Hematopoietic multipotent progenitor cell treated with erythropoietin and hydrocortisone succinate and interleukin-3 and kit ligand, for 15 days (in vitro differentiated cells): ENCODE data around the gene AUP1.

Experiments
- DNase-seq: peaks from one replicate; pipeline ENCODE4 v3.0.0-alpha.2; 2015; ENCODE audit warnings: low spot score

The AUP1 gene

DNA sequence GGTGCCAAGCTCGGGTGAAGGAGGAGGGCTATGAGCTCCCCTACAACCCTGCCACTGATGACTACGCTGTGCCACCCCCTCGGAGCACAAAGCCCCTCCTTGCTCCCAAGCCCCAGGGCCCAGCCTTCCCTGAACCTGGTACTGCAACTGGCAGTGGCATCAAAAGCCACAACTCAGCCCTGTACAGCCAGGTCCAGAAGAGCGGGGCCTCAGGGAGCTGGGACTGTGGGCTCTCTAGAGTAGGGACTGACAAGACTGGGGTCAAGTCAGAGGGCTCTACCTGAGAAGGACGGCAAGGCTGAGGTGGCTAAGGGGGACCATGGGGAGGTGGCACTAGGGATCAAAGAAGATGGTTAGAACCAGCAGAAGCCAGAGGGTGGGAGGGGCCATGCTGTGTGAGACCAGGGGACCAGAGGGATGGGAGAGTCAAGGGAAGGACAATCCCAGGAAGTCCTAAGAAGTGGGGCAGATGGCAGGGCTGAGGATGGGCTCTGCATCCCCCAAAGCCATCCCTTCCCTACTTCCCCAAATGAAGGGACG, 27.4 kb upstream of the AUP1 start:
- no peak for DNase-seq

DNA sequence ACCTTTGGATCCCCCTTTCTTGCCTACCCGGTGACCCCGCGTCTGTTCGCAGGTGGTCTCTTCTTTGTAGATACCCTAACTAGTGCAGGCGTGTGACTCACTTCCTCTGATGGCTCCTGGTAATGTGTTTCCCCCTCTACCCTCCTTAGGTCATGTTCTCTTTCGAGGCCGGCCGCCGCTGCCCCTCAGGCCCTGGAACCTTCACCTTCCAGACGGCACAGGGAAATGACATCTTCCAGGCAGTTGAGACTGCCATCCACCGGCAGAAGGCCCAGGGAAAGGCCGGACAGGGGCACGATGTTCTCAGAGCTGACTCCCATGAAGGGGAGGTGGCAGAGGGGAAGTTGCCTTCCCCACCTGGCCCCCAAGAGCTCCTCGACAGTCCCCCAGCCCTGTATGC, 26.7 kb upstream of the AUP1 start:
- no peak for DNase-seq

DNA sequence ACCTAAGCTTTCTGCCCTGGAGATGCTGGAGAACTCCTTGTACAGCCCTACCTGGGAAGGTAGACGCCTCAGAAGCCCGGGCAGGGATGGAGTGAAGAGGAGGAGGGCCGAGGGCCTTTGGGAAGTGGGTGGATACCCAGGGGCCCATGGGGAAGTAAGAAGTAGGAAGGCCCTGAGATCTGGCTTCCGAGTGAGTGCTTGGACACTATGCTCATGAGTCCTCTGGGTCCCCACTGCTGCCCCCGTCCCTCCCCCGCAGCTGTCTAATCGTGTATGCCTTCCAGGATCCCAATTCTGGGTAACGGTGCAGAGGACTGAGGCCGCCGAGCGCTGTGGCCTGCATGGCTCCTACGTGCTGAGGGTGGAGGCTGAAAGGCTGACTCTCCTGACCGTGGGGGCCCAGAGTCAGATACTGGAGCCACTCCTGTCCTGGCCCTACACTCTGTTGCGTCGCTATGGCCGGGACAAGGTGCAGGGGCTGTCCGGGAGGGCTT, 26.2 kb upstream of the AUP1 start:
- no peak for DNase-seq

DNA sequence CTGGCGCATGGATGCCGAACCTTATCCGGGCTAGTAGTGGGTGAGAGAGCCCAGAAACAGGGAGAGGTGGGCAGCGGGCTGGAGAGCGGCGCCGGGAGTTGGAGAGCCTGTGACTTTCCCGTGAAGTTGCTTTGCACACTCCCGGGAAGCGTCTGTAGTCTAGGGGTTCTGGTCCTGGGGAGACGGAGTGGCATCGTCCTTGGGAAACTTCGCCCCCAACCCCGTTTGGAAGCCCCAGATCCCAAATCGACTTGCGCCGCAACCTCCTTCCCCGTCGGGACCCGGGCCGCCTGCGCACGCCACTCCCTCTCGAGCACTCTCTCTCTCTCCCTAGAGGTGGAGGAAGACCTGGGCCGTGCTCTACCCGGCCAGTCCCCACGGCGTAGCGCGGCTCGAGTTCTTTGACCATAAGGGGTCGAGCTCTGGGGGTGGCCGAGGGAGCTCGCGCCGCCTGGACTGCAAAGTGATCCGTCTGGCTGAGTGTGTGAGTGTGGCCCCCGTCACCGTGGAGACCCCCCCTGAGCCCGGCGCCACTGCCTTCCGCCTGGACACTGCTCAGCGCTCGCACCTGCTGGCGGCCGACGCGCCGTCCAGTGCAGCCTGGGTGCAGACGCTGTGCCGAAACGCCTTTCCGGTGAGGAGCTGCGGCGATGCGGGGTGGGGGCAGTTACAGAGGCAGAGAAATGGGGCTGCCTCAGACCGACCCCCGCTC, 25.5 kb upstream of the AUP1 start:
- DNase-seq: peak; percentile 35

DNA sequence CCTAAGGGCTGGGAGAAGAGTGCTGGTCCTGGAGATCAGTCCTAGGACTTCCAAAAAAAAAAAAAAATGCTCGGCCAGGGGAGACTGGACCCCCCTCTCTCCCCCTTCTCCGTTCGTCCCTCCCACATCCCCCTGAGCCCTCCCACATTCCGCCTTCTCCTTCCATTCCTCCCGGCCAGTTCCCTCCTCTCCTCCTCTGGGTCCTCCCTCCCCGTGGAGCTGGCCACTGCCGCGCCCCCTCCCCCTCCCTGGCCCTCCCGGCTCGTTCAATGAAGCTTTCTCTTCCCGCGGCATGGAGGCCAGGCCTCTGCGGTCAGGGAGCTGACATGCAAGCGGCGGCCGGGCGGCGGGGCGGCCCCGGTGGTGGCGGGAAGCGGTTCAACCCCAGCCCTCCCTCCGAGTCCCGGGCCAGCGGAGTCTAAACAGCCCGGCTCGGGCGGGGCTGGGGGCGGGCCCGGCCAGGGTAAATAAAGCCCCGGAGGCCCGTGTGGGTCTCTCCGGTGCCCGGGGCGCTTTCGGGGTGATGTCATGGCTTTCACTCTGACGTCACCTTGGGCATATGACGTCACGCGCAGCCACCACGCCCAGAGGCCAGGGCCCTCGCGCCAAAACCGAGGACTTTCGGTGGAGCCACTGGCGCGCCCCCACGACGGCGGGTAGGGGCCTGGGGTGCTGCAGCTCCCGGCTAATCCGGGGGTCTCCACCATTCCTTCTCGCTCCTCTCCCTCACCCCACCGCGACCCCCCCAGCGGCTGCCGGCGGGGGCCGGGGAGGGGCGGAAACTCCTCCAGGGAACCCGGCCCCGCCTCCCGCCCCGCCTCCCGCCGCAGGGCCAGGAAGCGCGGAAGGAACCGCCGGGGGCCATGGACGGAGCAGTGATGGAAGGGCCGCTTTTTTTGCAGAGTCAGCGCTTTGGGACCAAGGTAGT, 24.6 kb upstream of the AUP1 start, which contains the start of the genes DOK1 and LOXL3:
Gene DOK1, plus strand, starts transcription at position 829 of the 928 bp plus-strand sequence. Its CDS starts 35 bp downstream, at position 864.
Gene LOXL3, minus strand, starts transcription at position 51 of the 928 bp plus-strand sequence. CDS start 1,308 bp downstream, outside the sequence.
- peak; percentile 62 for DNase-seq

DNA sequence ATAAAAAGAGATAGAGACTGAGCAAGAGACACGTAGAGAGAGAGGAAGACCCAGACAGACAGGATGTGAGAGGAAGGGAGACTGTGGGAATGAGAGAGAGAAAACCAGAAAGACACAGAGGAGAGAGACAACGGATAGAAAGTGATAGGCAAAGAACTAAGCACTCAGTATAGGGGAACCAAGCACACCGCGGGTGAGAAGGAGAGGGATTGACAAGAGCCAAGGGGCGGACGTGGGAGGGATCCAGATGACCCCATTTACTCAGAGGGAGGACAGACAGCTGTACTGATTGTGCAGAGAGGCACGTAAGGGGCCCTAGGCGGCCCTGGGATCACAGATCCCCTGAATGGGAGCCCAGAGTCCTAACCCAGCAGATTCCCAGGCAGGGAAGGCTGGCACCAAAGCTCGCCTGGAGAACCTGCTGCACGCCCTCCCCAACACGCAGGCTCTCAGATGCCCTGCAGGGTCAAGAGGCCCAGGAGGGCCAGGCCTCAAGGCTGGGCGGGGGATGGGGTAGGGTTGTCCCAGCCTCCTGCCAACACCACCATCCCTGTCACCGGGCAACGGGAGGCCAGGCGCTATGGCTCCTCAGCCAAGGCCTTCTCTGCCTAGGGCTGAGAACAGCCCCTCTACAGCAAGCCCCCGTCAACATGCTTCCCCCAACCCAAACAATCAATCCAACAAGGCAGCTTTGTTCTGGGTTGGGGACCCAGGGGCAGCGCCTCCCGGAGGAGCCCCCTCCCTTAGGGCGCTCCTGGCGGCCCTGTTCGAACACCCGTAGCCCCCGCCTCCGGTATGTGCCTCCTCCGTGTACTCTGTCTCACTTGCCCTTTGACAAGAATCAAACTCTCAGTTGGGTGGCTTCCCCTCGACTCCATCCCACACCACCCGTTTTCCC, 23.7 kb upstream of the AUP1 start:
- no peak for DNase-seq

DNA sequence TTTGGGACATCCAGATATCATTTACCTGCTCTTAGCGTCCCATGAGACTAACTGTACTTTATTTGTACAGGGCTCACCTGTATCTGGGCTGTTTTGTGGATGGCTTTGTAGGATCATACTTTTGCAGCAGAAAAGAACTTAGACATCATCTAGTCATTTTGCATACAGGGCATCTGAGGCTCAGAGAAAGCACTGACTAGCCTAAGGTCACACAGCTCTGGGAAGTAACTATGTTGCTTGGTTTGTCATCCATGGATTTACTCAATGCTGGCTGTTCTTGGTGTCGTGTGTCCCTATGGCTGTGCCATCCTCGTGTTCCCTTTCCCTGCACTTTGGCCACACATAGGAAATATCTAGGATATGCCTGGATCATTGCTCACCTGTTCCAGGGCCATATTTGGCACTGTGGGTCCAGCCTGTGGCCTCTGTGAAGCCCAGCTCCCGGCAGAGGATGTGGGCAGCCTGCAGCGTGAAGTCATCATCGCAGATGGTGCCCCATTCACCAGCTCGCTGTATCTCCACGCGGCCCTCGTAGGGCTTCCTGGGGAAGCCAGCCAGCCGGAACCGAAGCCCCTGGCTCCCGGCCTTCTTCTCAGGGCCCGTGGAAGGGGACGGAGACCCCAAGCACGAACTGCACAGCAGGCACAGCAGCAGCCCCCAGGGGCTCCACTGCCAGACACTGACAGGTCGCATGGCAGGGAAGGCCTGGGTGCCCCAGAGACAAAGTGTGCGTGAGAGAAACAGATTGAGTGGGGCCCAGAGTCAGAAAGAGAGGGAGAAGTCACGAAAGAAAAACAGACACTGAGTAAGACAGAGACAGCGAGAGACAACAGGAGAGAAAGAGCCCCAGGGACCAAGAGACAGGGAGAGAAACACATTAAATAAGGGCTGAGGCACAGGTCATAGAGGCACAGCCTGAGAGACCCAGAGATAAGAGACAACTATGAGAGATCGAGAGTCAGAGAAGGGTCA, 22.7 kb upstream of the AUP1 start:
- no peak for DNase-seq

DNA sequence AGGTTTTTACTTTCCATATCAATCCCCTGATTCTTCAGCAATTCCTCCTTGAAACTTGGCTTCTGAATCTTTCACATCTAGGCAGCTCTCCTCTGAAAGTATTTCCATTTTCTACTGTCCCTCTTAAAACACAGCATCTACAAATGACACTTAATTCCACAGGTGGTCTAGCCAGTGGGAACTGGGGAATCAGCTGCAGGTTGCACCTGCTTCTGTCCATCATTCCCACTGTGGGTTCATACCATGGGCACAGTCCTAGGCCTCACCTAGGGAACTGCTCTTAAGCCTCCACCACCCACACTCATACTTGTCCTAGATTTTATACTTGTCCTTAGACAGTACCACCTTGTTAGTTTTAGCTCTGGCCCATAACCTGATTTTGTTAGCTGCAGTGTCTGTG, 22.0 kb upstream of the AUP1 start:
- no peak for DNase-seq

DNA sequence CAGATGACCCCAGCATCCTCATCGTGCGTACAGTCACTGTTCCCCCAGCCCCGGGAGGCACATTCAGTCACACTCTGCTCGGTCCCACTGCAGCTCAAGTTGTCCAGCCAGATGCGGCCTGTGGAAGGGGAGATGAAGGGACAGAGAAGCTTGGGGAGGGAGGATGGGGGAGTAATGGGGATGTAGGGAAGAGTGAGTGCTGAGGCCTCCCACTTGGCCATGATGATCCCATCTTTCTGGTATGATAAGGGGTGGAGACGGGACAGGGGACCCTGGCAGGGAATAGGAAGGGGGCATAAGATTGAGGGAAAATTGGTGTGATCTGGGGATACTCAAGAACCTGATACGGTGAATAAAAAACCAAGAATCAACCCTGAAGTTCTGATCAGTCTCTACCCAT, 20.7 kb upstream of the AUP1 start:
- DNase-seq: no peak

DNA sequence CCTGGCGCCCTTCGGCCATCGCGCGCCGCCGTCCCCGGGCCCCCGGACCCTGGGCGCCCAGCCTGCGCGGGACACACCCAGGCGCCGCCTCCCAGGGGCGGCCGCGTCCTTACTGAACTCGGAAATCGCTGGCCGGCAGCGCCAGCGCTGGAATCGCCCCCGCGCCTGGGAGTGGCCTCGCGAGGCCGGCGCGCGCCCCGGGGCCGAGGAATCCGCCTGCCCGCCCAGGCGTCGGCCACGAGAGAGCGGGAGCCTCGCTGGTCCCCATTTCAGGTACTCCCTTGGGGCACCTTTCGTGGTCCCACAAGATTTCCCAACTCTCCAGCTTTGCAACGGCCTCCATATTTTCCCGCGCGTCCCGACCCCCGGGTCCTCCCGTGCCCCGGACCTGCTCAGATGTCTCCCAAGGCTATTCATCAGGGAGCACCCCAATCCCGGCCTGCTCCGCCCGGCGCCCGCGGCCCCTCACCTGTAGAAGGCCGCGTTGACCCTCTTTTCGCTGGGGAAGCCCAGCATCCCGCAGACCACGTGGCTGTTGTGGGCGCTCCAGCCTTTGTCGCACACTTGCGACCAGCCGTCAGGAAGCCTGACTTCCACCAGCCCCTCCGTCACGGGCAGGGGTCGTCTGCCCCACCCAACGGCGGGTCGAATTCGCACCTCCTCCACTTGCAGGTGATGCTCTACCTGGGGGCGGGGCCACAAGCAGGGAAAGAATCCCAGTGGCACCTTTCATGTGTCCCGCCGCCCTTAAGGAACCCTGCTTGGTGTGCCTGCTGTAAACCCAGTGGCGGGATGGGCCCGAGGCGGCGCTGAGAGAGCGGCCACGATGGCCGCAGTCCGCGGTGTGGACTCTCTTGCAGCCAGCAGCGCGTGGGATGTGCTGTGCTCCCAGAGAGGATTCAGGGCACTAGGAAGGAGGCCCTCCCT, 19.7 kb upstream of the AUP1 start:
- peak; percentile 29 for DNase-seq

DNA sequence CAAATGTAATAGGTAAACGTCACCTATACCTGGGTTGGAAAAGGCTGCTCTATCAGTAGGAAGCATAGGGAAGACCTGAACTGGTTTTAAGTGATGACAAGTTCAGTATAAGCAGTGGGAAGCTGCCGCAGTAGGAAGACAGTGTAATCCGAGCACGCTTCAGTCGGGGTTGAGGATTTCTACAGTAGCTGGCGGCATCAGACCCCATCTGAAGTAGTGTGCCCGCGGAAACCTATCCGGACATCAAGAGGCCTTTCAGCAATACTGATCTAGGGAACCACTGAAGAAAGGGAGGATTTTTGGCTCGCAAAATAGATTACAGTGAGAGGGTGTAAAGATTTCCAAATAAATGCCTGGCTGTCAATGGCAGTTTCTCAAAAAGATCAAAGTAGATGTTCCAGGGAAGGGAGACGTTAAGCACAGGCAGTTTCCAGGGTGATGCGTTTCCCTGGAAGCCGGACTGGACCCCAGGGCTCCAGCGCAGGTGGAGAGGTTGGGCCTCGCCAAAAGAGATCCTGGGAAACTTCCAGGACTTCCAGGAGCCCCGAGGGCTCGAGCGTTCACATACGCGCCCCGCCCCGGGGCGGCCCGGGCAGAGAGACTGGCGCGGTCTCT, 18.9 kb upstream of the AUP1 start:
- DNase-seq: no peak

DNA sequence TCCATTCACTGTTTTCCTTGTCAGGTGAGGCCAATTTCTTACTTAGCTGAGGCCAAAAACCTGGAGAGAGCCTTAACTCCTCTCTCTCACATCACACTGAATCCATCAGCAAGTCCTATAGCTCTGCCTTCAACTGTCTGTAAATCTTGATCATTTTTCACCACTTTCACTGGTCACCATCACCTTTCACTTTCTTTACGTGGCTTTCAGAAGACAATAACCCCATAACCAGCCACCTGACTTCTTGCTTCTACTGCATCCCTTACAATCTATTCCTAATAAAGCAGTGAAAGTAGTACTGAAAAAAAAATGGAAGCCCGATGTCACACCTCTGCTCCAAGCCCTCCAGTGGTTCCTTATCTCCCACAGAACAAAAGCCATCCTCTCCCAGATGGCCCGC, 16.5 kb upstream of the AUP1 start:
- DNase-seq: no peak

DNA sequence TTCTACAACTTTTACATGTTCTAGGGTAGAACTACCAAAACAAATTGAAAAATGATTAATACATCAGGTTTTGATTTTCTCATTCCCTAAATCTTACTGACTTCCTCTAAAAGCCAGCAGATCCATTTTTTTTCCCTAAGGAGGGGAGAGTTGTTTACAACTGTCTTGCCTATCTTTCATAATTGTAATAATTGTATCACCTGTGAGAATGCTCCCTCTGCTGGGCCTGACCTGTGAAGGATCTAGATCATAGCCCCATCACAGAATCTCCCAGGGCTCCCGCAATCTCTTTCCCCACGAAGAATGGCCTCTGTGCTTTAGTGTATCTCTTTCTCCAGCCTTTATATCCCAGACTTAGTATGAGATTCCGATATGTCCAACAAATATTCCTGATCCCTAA, 15.1 kb upstream of the AUP1 start:
- DNase-seq: no peak

DNA sequence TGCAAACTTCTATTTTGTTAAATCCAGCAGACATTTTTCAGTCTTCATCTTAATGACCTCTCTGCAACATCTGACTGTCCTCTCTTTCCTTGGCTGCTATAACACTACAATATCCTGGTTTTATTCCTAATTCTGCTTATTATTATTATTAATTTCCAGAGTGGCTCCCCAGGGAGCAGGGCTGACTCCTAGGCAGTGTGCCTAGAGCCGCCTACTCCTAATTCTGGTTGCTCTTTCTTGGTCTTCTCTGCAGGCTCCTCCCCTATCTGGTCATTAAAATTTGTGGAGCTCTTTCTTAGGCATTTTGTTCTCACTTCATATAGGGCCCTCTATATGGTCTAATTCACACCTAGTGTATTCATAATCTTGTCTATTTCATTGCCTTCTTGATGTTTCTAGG, 13.5 kb upstream of the AUP1 start:
- DNase-seq: no peak

DNA sequence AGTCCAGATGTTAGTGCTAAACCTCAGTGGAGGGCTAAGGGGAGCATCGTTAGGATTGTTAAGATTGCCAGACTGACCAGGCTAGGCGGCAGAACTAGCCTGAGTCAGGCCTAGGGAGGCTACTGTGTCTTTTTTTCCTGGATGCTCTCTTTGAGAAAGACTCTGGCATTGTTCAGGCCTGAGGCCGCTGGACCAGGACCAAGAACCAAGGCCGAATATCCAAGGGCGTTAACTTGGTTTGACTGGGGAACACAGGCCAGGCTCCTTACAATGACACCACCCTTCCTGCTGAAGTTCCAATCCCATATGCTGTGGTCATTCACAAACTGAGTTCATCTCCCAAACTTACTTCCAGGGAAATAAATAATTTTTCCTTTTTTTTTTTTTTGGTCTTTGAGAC, 10.8 kb upstream of the AUP1 start:
- no peak for DNase-seq

DNA sequence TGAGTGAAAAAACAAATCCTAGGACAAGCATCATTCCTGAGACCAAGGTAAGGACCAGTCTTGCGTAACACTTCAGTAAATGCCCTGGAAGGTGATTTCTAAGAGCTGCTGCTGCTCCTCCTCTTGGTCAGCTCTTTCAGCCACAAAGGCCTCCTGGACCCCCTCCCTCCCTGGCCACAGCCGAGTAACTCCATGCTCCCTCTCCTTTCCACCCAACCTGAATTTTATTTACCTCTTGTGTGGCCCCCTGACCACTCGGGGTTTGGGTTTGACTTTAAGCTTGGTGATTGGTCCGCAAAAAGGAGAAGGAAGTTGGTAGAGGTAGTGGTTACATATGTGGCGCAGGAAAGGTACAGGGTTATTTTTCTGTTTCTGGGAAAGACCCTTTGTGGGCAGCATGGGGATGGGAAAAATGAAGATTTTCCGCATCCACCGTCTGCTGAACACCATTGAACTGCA, 9.4 kb upstream of the AUP1 start:
- no peak for DNase-seq

DNA sequence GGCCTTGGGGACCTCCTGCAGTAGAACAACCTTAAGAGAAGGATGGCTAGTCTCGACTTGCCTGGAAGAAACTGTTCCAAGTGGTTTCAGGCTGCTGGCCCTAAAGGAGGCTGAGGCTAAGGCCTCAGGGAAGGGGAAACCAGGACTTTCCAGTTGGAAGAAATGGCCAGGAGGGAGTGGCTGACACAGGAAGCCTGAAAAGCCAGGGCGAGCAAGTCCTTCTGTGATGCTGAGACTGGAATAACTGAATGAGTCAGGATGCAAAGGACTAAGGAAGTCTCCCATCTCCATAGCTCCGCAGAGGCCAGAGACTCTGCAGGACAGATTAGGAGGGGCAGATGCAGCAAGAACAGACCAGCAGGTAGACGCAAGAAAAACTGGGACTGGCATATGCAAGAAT, 7.6 kb upstream of the AUP1 start:
- no peak for DNase-seq

DNA sequence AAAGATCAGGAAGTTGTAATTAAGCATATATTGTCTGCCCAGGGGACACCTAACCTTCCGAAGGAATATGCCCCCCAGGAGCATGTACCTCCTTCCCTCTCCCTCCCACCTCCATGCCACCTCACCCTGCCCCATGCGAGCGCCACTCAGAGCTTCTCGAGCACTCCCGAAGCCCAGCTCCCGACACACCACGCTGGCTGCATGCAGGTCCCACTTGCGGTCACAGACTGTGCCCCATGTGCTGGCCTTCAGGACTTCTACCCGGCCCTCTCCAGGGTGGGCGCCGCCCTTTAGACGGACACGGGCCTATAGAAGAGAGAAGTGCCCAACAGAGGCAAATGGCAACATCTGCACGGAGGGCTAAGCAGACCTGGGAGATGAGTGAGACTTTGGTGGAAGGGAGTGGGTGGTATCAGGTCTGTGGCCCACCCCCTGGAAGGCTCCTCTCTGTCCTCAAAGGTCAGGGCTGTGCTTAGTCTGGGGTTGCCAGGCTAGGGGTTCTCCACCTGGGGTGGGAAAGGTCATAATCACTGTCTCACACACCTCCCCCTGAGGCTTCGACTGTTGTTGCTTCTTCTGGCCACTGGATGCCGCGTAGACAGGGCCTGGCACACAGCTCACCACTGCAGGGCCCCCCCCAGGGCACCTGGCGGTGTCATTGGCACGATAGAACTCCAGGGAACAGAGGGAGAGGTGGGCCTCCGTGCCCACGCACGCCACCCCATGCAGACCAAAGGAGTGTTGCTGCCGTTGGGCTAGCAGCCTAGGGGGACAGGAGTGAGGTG, 6.9 kb upstream of the AUP1 start:
- DNase-seq: no peak
